ENCODE data around the gene MS4A18.
A peak's percentile ranks its signal among the peaks of the same experiment; 100 is the strongest.
"Not testable (repeated sequence)": the region's sequence is repeated elsewhere in the genome, so short reads cannot be mapped to it uniquely, and the experiment has no call there.

The MS4A18 gene

GRCh38 chr11:60740573-60740972 is 16.1 kb downstream of the MS4A18 start:
- DNase-seq, result peak; percentile 38

- DNase-seq, result no peak
These were observed 16.9 kb downstream of the MS4A18 start for GRCh38 chr11:60741421-60741820.

GRCh38 chr11:60743058-60743457 is 18.5 kb downstream of the MS4A18 start:
- no peak for DNase-seq

GRCh38 chr11:60744114-60744513 is 19.6 kb downstream of the MS4A18 start:
- no peak for DNase-seq

- no peak for DNase-seq
These were observed 22.9 kb downstream of the MS4A18 start for GRCh38 chr11:60747359-60747873.

- DNase-seq, result no peak
These were observed 23.7 kb downstream of the MS4A18 start for GRCh38 chr11:60748225-60748624.

- no peak for DNase-seq
These were observed 24.3 kb downstream of the MS4A18 start for GRCh38 chr11:60748821-60749220.

- DNase-seq, result no peak
These were observed 26.4 kb downstream of the MS4A18 start for GRCh38 chr11:60750911-60751310.

GRCh38 chr11:60753309-60753708 is 28.8 kb downstream of the MS4A18 start:
- peak; percentile 19 for DNase-seq

- no peak for DNase-seq
These were observed 30.4 kb downstream of the MS4A18 start for GRCh38 chr11:60754887-60755286.

GRCh38 chr11:60756307-60757032 is 31.9 kb downstream of the MS4A18 start, which contains the start of gene MS4A15:
Gene MS4A15, plus strand, starts transcription at chr11:60756867. Its CDS starts 6,867 bp downstream, at chr11:60763734.
- peak; percentile 93 for DNase-seq

GRCh38 chr11:60757231-60757800 is 32.8 kb downstream of the MS4A18 start:
- DNase-seq, result peak; percentile 85

GRCh38 chr11:60758671-60759070 is 34.2 kb downstream of the MS4A18 start:
- not testable (repeated sequence) for DNase-seq

GRCh38 chr11:60759438-60760225 is 35.1 kb downstream of the MS4A18 start:
- peak; percentile 35 for DNase-seq

GRCh38 chr11:60761436-60762190 is 37.1 kb downstream of the MS4A18 start:
- DNase-seq, result peak; percentile 46

GRCh38 chr11:60762851-60763691 is 38.6 kb downstream of the MS4A18 start:
- peak; percentile 78 for DNase-seq

GRCh38 chr11:60763692-60764369 is 39.3 kb downstream of the MS4A18 start:
- DNase-seq, result no peak

- peak; percentile 32 for DNase-seq
These were observed 40.4 kb downstream of the MS4A18 start for GRCh38 chr11:60764879-60765278.

GRCh38 chr11:60765355-60765754 is 40.8 kb downstream of the MS4A18 start:
- no peak for DNase-seq

- DNase-seq, result no peak
These were observed 42.0 kb downstream of the MS4A18 start for GRCh38 chr11:60766547-60766946.

- no peak for DNase-seq
These were observed 42.9 kb downstream of the MS4A18 start for GRCh38 chr11:60767388-60767811.
